ENCODE data around the gene MYLK. TPM values are rescaled to one million over a fixed set of nuclear protein-coding genes. Genes with fewer than 3 reads are reported as not detected.

The MYLK gene
- total RNA-seq, 1 experiment from 2014 or later, result not detected

DNA sequence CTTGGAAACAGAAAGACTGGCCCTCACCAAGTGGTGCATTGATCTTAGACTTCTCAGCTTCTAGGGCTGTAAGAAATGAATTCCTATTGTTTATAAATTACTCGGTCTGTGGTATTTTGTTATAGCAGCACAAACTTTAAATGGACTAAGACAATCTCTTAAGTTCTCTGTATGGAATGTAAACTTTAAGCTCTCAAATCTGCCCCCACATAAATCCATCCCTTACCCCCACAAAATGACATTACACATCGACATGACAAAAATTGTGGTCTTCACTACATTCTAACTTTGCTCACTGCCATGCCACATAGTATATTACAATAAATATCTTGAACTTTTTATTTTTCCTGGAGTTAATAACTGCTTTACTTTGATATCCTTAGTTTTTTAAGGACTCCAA is 121.3 kb downstream of the MYLK start:
- no peak for DNase-seq (ENCODE audit: low spot score)
- in situ Hi-C loops (cut with HindIII; ENCODE audit: low sequenced_read_pairs), result no loop called here

DNA sequence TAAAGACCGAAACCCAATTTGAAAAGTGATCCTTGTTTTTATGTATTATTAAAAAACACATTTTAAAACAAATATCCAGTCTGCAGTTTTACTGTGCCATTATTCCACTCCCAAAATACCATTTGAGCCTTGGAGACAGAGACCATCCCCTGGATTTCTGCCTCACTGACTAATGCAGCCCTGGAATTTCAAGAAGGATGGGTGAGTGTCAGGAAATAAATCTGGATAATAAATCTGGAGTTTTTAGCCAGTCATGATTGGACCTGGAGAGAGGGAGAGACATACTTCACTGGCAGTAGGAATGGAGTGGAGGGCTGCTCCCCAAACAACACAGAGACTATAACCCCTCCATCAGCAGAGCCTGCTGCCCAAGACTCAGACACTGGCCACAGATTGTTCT is 123.3 kb downstream of the MYLK start:
- in situ Hi-C loops (cut with HindIII; ENCODE audit: low sequenced_read_pairs), result no loop called here
- DNase-seq (ENCODE audit: low spot score), result no peak

DNA sequence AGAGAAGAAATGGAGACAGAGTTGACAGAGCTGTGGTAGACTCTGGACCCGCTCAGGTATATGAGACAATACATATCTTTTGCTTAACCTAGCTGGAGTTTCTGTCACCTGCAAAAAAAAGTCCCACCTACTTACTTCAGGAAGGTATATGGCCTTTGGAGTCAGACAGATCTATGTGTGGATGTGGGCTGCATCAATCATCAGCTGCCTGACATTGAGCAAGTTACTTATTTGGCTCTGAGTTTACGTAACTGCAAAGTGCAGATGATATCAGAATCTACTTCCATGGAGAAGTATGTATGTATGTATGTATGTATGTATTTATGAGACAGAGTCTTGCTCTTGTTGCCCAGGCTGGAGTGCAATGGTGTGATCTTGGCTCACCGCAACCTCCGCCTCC is 124.3 kb downstream of the MYLK start:
- no peak for DNase-seq (ENCODE audit: low spot score)
- in situ Hi-C loops (cut with HindIII; ENCODE audit: low sequenced_read_pairs), result no loop called here

DNA sequence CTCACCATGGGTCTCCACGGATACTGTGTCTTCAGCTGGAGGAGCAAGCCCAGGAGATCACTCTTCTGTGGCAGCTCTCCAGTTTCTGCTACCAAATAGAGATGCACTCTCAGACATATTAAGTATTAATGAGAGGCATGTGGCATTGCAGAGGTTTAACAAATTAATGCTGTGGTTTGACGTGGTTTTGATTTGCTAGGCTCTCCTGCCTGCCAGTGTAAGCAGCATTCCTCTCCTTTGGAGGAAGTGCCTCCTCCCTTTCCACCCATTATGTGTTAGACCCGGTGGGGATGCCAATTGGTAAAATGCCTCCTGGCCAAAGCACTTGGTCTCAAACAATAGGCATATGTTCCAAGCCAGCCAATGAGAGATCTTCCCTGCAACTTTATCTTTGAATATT is 124.8 kb downstream of the MYLK start:
- in situ Hi-C loops (cut with HindIII; ENCODE audit: low sequenced_read_pairs), result no loop called here
- DNase-seq (ENCODE audit: low spot score), result no peak

DNA sequence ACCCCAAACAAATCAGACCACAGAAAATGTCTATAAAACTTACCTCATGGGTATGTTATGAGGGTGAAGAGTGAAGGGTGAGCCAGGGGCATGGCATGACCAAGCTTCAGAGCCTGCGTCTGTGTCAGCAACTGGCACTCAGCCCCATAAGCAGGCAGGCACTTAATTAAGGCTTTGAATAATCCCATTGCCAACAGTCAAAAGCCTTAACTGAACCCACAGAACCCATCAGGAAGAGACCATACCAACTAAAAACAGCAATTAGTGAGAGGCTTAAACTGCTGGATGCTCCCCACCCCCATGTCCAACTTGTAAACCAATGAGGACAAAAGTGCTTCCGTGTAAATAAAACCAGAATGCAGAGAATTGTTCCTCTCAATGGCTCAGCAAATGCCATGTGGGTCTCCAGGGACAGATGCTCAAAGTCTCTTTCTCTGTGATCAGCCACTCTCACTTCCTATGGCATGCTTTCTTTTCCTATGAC is 126.0 kb downstream of the MYLK start:
- in situ Hi-C loops (cut with HindIII; ENCODE audit: low sequenced_read_pairs), result no loop called here
- DNase-seq (ENCODE audit: low spot score), result no peak

DNA sequence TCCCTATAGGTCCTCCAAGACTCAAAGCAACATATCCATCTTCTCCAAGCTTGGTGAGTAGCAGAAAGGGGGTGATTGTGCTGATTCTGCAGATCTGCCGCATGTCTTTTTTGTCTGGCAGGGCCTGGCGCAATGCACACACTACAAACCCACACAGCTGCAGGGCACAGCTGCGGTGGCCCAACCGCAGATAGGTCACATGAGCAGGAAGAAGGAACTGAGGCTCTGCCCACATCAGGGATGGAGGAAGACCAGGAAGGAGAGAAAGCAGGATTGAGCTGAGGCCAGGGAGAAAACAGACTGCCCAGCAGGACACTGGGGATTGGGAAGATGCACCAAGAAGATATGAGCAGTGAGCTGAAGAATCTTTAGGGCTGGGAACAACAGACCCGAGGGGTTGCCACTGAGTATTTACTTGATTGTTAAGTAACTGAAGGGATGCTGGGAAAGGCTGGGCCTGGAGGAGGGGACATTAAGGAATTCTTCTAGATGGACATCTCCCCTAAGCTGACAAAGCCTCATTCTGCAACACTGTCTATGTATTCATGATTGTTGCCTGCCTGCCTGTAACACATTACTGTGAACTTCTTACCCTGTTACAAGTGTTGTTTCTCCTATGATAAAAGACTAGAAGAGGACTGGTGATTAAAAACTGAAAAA is 126.7 kb downstream of the MYLK start:
- DNase-seq (ENCODE audit: low spot score), result no peak
- in situ Hi-C loops (cut with HindIII; ENCODE audit: low sequenced_read_pairs), result no loop called here

GRCh38 chr3:123755501-123755900 is 128.6 kb downstream of the MYLK start:
- in situ Hi-C loops (cut with HindIII; ENCODE audit: low sequenced_read_pairs), result no loop called here
- no peak for DNase-seq (ENCODE audit: low spot score)

- no peak for DNase-seq (ENCODE audit: low spot score)
- in situ Hi-C loops (cut with HindIII; ENCODE audit: low sequenced_read_pairs), result no loop called here
Observed at GRCh38 chr3:123755085-123755484, 129.0 kb downstream of the MYLK start.

- in situ Hi-C loops (cut with HindIII; ENCODE audit: low sequenced_read_pairs), result no loop called here
Observed at GRCh38 chr3:123753286-123753685, 130.8 kb downstream of the MYLK start.

GRCh38 chr3:123752228-123752627 is 131.9 kb downstream of the MYLK start:
- in situ Hi-C loops (cut with HindIII; ENCODE audit: low sequenced_read_pairs), result no loop called here
- no peak for DNase-seq (ENCODE audit: low spot score)

More at GRCh38 chr3:123753286-123753685, 130.8 kb downstream of the MYLK start:
- no peak for DNase-seq (ENCODE audit: low spot score)

- in situ Hi-C loops (cut with HindIII; ENCODE audit: low sequenced_read_pairs), result no loop called here
Observed at GRCh38 chr3:123751433-123751832, 132.7 kb downstream of the MYLK start.

DNA sequence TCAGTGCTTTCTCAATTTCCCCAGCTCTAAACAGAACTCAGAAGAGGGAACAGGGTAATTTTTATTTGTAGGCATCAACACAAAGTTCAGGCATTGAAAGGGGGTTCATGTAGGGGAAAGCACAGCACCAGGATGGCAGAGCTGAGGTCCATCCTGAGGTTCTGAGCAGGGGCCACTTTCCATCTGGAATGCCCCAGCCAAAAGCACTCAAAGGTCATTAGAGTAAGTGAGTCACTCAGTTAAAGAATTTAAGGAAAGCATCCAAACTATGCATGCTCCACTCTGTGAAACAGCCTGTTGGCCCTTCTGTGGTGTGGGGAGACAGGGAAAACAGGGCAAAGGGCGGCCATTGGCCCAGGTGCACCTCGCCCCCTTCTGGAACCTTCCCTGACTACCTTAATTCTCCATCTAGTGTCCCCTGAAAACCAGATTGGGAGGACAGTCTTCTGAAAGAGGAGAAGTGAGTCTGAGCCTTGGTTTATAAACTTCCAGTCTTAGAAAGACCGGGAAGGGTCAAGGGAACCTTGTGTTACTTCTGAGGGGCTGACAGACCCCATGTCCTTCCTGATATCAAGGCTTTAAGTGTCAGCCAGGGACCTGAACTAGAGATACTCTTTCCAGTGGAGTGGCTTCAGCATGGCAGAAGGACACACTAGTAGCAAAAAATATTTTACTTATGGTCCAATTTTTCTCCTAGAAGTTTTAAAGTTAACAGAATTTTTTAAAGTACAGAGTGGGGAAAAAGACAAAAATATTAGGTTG is 133.3 kb downstream of the MYLK start:
- in situ Hi-C loops (cut with HindIII; ENCODE audit: low sequenced_read_pairs), result no loop called here
- DNase-seq (ENCODE audit: low spot score), result no peak

More at GRCh38 chr3:123751433-123751832, 132.7 kb downstream of the MYLK start:
- DNase-seq (ENCODE audit: low spot score), result no peak

- in situ Hi-C loops (cut with HindIII; ENCODE audit: low sequenced_read_pairs), result no loop called here
- no peak for DNase-seq (ENCODE audit: low spot score)
Observed at GRCh38 chr3:123750209-123750608, 133.9 kb downstream of the MYLK start.

- in situ Hi-C loops (cut with HindIII; ENCODE audit: low sequenced_read_pairs), result no loop called here
- DNase-seq (ENCODE audit: low spot score), result no peak
Observed at GRCh38 chr3:123749711-123750110, 134.4 kb downstream of the MYLK start.

DNA sequence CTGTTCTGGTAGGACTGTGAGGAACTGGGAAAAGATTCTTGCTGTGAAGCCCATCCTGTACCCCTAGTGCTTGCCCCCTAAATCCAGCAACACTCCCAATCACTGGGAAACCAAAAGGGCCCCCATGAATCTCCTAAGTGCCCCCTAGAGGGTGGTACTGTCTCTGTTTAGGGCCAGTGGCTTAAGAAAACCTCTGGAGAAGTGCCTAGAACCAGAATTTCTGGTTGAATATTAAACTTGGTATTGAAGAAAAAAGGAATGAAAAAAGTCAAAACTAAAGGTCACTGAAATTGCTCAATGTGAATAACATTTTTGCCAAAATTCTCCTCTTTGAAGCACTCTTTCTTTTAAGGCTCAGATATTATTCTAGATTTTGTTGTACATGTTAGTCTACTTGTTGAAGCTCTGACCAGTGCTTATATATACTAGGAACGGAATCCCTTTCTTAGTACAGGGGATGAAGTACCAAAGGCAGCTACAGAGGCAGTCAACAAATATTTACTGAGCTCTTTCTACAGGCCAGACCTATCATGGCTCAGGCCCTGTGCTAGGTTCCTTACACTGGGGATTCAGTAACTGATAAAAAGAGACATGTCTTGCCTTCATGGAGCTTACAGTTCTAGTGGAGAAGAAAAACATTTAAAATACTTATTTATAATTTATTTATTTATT is 138.8 kb downstream of the MYLK start:
- no peak for DNase-seq (ENCODE audit: low spot score)
- in situ Hi-C loops (cut with HindIII; ENCODE audit: low sequenced_read_pairs), result no loop called here

- DNase-seq (ENCODE audit: low spot score), result no peak
- in situ Hi-C loops (cut with HindIII; ENCODE audit: low sequenced_read_pairs), result no loop called here
Observed at GRCh38 chr3:123744064-123744463, 140.1 kb downstream of the MYLK start.

- in situ Hi-C loops (cut with HindIII; ENCODE audit: low sequenced_read_pairs), result no loop called here
Observed at GRCh38 chr3:123743121-123743520, 141.0 kb downstream of the MYLK start.

GRCh38 chr3:123741041-123741511 is 143.1 kb downstream of the MYLK start:
- in situ Hi-C loops (cut with HindIII; ENCODE audit: low sequenced_read_pairs), result no loop called here

More at GRCh38 chr3:123743121-123743520, 141.0 kb downstream of the MYLK start:
- no peak for DNase-seq (ENCODE audit: low spot score)

DNA sequence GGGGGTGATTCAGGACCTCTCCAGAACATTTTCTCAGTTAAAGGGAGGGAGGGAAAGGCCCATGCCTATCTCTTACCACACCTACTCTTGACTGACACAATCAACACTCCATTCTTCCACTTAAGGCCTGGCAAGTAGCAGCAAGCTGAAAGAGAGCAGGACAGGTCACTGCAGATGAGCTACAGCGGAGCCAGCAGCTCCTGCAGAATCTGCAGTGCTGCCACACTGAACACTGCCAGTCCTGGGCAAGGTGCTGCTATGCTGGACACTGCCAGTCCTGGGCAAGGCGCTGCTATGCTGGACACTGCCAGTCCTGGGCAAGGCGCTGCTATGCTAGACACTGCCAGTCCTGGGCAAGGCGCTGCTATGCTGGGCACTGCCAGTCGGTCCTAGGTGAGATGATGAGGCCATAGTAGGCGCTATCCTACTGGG is 143.7 kb downstream of the MYLK start:
- in situ Hi-C loops (cut with HindIII; ENCODE audit: low sequenced_read_pairs), result no loop called here
- no peak for DNase-seq (ENCODE audit: low spot score)

More at GRCh38 chr3:123741041-123741511, 143.1 kb downstream of the MYLK start:
- DNase-seq (ENCODE audit: low spot score), result no peak

- in situ Hi-C loops (cut with HindIII; ENCODE audit: low sequenced_read_pairs), result no loop called here
- DNase-seq (ENCODE audit: low spot score), result no peak
Observed at GRCh38 chr3:123739754-123740153, 144.4 kb downstream of the MYLK start.

Data from G401 (cell line).